Liver (tissue), 3 donors: Measurements from ENCODE around the gene TENT5C.

Source experiments
- TF ChIP-seq, protein P1 (sequence below): fragments of 150-350 bp; IDR thresholded peaks from 2 replicates; pipeline ENCODE4 v1.5.1; 2017; ENCODE audit warnings: improper control_type of control experiment, low read depth, low read length; ENCODE audit not compliant: missing input control
- TF ChIP-seq, protein P2 (sequence below): IDR thresholded peaks from 2 replicates; pipeline ENCODE4 v1.6.1; 2016; ENCODE audit warnings: antibody characterized with exemption
- TF ChIP-seq, protein P3 (sequence below): IDR thresholded peaks from 2 replicates; pipeline ENCODE4 v1.6.1; 2016; ENCODE audit warnings: antibody characterized with exemption
- TF ChIP-seq, protein P4 (sequence below): IDR thresholded peaks from 2 replicates; pipeline ENCODE4 v1.6.1; 2016; ENCODE audit warnings: antibody characterized with exemption, mild to moderate bottlenecking
- donor health status: healthy.
- donor health status: healthy.

DNA sequence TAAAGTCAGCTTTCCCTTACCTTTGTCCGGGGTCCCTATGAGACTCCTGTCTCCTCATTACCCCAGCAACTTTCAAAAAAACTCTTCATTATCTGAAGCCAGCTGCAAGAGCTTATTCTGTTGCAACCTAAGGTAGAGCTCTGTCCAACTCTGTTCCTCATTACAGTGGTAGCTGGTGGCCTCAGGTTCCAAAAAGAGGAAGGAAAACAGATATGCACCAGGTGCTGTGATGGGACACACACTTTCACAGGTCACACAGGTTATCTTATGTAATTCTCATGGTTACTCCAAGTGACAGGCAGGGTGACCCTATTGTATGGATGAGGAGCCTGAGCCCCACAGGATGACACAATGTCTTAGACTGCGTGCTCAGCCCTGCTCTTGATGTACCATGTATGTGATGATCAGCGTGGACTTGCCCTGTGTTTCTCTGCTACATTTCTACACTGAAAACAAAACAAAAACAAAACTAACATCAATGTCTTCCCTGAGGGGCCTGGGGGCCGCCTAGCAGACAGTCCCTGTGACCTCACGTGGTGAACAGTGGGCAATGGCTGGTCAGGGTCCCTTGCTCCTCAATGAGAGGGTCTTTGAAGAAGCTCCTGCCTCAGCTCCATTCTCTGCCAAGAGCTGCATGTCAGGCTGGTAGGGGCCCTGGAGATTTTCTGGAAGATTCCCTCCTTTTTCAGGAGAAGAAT, 9.7 kb upstream of the TENT5C start:
- TF ChIP-seq, protein P1, sequence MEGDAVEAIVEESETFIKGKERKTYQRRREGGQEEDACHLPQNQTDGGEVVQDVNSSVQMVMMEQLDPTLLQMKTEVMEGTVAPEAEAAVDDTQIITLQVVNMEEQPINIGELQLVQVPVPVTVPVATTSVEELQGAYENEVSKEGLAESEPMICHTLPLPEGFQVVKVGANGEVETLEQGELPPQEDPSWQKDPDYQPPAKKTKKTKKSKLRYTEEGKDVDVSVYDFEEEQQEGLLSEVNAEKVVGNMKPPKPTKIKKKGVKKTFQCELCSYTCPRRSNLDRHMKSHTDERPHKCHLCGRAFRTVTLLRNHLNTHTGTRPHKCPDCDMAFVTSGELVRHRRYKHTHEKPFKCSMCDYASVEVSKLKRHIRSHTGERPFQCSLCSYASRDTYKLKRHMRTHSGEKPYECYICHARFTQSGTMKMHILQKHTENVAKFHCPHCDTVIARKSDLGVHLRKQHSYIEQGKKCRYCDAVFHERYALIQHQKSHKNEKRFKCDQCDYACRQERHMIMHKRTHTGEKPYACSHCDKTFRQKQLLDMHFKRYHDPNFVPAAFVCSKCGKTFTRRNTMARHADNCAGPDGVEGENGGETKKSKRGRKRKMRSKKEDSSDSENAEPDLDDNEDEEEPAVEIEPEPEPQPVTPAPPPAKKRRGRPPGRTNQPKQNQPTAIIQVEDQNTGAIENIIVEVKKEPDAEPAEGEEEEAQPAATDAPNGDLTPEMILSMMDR, result no peak
- TF ChIP-seq, protein P2, sequence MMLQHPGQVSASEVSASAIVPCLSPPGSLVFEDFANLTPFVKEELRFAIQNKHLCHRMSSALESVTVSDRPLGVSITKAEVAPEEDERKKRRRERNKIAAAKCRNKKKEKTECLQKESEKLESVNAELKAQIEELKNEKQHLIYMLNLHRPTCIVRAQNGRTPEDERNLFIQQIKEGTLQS, result no peak
- TF ChIP-seq, protein P3, sequence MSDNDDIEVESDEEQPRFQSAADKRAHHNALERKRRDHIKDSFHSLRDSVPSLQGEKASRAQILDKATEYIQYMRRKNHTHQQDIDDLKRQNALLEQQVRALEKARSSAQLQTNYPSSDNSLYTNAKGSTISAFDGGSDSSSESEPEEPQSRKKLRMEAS, result no peak
- TF ChIP-seq, protein P4, sequence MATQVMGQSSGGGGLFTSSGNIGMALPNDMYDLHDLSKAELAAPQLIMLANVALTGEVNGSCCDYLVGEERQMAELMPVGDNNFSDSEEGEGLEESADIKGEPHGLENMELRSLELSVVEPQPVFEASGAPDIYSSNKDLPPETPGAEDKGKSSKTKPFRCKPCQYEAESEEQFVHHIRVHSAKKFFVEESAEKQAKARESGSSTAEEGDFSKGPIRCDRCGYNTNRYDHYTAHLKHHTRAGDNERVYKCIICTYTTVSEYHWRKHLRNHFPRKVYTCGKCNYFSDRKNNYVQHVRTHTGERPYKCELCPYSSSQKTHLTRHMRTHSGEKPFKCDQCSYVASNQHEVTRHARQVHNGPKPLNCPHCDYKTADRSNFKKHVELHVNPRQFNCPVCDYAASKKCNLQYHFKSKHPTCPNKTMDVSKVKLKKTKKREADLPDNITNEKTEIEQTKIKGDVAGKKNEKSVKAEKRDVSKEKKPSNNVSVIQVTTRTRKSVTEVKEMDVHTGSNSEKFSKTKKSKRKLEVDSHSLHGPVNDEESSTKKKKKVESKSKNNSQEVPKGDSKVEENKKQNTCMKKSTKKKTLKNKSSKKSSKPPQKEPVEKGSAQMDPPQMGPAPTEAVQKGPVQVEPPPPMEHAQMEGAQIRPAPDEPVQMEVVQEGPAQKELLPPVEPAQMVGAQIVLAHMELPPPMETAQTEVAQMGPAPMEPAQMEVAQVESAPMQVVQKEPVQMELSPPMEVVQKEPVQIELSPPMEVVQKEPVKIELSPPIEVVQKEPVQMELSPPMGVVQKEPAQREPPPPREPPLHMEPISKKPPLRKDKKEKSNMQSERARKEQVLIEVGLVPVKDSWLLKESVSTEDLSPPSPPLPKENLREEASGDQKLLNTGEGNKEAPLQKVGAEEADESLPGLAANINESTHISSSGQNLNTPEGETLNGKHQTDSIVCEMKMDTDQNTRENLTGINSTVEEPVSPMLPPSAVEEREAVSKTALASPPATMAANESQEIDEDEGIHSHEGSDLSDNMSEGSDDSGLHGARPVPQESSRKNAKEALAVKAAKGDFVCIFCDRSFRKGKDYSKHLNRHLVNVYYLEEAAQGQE, result no peak
